Hematopoietic multipotent progenitor cell treated with erythropoietin and hydrocortisone succinate and interleukin-3 and kit ligand, for 4 days (in vitro differentiated cells): ENCODE measurements around the gene USP37.

ENCODE experiments used
- DNase-seq: peaks from one replicate; pipeline ENCODE4 v3.0.0-alpha.2; 2015

Gene USP37

DNA sequence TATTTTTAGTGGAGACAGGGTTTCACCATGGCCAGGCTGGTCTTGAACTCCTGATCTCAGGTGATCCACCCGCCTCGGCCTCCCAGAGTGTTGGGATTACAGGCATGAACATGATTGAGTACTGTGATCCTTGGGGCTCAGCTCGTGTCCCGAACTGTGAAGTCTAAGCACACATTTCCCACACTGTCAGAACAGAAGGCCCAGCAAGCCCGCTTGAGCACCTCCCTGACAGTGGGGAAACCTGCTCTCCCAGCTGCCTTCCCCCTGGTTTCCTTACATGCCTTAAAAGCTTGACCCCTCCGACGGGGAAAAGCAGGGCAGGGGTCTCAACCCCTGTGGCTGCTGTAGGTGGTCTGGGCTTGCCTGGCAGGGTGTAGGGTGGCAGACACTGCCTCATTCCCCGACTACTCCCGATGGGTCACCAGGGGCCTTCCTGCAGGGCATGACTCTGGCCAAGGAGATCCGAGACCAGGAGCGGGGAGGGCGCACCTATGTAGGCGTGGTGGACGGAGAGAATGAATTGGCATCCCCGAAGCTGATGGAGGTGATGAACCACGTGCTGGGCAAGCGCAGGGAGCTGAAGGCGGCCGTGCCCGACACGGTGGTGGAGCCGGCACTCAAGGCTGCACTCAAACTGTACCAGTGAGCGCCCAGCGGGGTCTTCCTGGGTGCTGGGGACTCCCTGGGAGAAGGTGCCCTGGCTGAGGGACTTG lies 139.1 kb downstream of the USP37 start:
- DNase-seq = no peak

DNA sequence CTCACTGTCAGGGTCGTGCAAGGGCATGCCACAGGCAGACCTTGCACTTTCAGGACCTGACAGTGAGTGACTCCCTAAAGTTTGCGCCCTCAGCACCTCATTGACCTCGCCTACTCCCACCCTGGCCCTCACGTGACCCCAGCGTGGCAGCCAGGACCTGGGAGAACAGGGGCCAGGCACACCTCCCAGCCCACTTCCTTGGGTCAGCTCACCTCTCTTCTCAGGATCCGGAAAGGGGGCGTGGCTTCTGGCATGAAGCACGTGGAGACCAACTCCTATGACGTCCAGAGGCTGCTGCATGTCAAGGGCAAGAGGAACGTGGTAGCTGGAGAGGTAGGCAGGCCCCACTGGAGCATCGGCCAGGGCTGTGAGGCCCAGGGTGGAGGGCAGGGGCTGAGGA lies 140.4 kb downstream of the USP37 start:
- DNase-seq = no peak

DNA sequence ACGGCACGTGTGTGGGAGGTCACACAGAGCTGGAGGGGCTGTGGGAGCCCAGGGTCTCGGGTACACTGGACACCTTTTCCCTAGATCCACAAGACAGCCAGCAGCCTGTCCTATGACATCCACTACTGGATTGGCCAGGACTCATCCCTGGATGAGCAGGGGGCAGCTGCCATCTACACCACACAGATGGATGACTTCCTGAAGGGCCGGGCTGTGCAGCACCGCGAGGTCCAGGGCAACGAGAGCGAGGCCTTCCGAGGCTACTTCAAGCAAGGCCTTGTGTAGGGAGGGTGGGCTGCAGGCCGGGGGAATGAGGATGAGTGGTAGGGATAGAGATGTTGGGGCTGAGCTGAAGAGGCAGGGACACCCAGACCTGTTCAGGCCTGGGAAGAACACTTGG lies 142.6 kb downstream of the USP37 start:
- DNase-seq = no peak

- no peak for DNase-seq
Observed at GRCh38 chr2:218423584-218423983, 144.6 kb downstream of the USP37 start.

- DNase-seq = peak; percentile 79
Observed at GRCh38 chr2:218422403-218423086, 145.6 kb downstream of the USP37 start.

DNA sequence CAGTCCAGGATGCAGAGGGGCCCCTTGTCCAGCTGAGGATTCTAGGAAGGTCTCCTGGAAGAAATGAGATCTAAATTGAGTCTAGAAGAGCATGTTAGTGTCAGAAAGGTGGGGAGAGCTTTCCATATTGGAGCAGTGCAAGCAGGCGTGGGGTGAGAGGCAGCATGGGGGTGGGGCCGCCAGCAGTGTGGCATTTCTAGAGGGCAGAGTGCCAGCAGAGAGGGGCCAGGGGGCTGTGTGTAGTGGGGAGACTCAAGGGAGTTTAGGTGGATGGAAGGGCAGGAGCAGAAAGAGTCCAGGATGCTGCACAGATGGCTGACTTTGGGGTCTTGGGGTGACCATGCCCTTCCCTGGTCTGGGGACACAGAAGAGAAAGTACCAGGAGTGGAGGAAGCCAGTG lies 147.1 kb downstream of the USP37 start:
- no peak for DNase-seq

DNA sequence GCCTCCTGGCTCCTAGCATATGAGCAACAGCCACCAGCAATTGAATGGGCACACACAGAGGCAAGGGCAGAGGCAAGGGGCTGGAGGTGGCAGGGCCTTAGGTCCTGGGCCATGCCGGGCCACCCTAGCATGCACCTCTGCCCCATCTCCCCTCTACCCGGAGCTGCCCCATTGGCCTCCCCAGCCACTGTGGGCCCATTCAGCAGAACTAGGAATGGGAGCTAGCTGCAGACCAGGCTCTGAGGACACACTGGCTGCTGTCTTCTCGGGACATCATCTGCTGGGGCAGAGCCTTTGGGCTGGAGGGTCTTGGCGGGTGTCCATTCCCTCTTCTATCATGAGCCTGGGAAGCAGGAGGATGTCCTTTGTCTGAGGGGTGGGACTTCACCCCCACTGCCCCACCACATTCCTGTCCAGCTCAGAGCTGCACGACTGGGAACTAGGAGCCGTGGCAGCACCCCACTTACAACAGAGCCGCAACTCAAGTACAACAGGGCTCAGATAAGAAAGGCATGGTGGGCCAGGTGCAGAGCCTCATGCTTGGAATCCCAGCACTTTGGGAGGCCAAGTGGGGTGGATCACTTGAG lies 148.4 kb downstream of the USP37 start:
- DNase-seq = no peak

DNA sequence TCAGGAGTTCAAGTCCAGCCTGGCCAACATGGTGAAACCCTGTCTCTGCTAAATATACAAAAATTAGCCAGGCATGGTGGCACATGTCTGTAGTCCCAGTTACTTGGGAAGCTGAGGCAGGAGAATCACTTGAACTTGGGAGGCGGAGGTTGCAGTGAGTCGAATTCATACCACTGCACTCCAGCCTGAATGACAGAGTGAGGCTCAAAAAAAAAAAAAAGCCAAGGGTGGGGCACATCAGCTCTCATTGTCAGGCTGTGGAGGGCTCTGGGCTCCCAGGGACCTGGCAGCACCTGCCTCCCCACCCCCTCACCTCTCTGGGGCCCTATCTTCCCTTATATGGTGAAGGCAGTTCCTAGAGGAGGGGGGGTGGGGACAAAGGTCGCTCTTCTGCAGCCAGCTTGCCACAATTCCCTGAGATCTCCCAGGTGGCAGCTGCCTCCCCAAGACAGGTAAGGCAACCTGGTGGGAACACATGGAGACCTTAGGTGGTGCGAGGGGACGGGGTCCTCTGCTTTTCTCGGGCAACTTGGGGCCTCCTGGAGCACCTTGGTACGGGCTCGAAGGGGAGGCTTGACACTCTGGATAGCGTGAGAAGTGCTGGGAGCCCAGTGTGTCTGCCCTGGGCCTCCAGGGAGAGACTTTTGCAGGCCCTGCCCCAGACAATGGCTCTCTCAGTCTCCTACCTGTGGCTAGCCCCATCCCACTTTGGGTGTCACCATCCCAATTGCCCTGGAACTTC lies 149.3 kb downstream of the USP37 start, which contains the start of gene VIL1:
Gene VIL1, plus strand, starts transcription at position 407 of the 742 bp plus-strand sequence. CDS start 4,656 bp downstream, outside the sequence.
- no peak for DNase-seq

GRCh38 chr2:218418321-218418716 lies 149.8 kb downstream of the USP37 start:
- no peak for DNase-seq

DNA sequence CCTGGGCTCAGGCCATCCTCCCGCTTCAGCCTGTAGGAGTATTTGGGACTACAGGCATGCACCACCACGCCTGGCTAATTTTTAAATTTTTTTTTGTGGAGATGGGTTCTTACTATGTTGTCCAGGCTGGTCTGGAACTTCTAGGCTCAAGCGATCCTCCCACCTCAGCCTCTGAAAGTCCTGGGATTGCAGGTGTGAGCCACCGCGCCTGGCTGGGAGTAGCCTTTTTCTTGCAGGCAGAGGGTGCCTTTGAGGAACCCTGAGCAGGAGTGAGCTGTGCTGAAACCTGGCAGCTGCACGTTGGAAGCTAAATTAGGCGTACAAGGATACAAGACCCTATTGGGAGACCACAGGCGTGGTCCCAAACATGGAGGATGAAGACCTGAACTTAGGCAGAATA lies 160.4 kb downstream of the USP37 start:
- DNase-seq = peak; percentile 32

DNA sequence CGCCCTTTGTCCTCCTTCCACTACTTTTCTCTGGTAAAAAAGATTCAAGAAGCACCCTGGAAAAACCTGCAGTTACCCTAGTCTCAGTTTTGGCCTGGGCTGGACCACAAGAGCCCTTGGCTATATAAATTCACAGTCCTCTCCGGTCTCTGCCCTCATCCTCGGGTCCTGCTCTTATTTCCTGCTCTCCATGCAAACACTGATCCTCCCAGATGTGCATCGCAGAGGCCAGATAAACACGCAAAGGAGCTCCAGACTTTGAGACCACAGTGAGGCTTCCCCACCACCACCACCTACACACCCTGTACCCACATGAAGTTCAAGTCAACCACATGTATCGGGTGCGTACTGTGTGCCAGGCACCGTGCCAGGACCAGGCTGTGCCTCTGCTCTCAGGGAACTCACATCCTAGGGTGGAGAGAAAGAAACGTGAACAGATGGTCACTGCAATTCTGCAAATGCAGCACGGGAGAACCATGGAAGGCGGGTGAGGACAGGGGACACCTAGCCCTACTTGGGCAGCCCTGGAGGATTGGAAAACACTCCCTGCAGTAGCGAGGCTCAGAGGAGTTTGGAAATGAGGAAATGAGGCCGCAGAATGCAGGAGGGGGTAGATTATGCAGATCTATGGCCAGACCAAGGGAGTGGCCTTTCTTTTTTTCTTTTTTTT lies 161.1 kb downstream of the USP37 start:
- DNase-seq = peak; percentile 96

DNA sequence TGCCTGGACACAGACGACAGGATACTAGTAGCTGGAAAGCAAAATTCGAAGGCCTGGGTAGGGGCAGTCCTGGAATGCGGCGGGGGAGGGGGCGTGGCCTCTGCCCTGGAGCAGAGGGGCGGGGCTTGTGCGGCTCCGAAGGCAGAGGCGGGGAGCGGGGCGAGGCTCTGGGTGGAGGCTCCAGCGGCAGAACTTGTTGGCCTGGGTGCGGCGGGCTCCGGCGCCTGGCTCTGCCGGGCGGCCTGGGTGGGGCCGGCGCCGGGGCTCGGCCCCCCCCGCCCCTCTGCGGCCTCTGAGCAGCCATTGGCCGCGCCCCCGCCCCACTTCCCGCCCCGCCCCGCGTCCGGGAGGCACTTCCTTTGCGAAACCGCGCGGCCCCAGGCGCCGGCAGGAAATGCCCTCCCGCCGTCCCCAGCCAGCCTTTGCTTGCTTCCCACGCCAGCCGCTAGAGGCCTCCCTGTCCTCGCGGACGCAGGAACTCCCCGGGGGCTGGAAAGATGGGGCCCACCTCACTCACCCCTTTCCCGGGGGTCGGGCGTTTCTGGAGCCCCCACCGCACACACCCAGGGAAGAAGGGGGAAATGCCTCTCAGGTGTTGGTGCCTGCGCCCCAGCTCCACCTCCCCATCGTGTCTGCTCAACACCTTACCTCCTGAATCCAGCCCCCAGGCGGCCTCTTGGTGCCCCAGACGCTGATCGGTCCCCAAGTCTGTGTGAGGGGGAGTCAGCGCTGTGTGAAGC lies 161.8 kb downstream of the USP37 start:
- peak; percentile 99 for DNase-seq

- peak; percentile 61 for DNase-seq
Observed at GRCh38 chr2:218405746-218406208, 162.4 kb downstream of the USP37 start.

DNA sequence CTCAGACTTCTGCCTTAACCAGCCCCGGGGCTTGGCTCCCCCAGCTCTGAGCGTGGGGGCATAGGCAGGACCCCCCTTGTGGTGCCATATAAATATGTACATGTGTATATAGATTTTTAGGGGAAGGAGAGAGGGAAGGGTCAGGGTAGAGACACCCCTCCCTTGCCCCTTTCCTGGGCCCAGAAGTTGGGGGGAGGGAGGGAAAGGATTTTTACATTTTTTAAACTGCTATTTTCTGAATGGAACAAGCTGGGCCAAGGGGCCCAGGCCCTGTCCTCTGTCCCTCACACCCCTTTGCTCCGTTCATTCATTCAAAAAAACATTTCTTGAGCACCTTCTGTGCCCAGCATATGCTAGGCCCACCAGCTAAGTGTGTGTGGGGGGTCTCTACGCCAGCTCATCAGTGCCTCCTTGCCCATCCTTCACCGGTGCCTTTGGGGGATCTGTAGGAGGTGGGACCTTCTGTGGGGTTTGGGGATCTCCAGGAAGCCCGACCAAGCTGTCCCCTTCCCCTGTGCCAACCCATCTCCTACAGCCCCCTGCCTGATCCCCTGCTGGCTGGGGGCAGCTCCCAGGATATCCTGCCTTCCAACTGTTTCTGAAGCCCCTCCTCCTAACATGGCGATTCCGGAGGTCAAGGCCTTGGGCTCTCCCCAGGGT lies 162.9 kb downstream of the USP37 start:
- no peak for DNase-seq

DNA sequence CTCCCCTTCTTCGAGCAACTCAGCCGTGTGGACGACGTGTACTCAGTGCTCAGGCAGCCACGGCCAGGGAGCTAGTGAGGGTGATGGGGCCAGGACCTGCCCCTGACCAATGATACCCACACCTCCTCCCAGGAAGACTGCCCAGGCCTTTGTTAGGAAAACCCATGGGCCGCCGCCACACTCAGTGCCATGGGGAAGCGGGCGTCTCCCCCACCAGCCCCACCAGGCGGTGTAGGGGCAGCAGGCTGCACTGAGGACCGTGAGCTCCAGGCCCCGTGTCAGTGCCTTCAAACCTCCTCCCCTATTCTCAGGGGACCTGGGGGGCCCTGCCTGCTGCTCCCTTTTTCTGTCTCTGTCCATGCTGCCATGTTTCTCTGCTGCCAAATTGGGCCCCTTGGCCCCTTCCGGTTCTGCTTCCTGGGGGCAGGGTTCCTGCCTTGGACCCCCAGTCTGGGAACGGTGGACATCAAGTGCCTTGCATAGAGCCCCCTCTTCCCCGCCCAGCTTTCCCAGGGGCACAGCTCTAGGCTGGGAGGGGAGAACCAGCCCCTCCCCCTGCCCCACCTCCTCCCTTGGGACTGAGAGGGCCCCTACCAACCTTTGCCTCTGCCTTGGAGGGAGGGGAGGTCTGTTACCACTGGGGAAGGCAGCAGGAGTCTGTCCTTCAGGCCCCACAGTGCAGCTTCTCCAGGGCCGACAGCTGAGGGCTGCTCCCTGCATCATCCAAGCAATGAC lies 163.6 kb downstream of the USP37 start:
- DNase-seq = no peak

GRCh38 chr2:218403810-218404209 lies 164.3 kb downstream of the USP37 start:
- no peak for DNase-seq

DNA sequence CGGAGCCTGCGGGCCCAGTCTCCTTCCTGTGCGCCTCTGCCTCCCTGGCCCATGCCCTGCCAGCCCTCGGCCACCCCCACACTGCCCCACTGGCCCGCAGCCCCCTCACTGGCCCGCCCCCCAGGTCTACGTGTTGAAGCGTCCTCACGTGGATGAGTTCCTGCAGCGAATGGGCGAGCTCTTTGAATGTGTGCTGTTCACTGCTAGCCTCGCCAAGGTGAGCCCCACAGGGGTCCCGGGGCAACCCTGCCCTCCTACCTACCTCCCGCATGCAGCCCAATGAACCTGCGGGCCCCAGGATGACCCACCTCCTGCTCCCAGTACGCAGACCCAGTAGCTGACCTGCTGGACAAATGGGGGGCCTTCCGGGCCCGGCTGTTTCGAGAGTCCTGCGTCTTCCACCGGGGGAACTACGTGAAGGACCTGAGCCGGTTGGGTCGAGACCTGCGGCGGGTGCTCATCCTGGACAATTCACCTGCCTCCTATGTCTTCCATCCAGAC lies 165.2 kb downstream of the USP37 start:
- no peak for DNase-seq

GRCh38 chr2:218402491-218402901 lies 165.7 kb downstream of the USP37 start:
- DNase-seq = no peak

DNA sequence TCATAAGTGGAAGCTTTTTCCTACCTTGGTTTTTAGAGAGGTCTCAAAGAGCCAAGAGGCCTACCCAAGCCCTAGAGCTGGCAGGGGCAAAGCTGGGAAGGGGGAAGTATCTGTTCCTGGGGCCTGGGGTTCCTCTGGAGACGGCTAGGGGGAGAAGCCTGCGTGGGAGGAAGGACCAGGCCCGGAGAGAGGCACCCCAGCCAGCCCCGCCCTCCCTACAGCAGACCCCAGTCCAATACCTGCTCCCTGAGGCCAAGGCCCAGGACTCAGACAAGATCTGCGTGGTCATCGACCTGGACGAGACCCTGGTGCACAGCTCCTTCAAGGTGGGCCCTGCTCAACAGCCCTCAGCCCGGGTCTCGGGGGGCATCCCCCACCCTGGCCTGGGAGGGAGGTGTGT lies 166.3 kb downstream of the USP37 start:
- DNase-seq = no peak
